Testis (tissue), 2 donors: ENCODE results near the gene BCKDHA.

ENCODE experiments used
- CTCF ChIP-seq, 3 experiments: fragments of 450-650 bp in 2 of 3; fragments of 200-600 bp in 1 of 3; sonication (generic) in 1 of 3; IDR thresholded peaks; one replicate each; pipeline ENCODE4 v1.5.1; 2016 to 2019; ENCODE audit warnings: antibody characterized with exemption in 3 of 3, mild to moderate bottlenecking in 2 of 3, moderate library complexity in 1 of 3
- POLR2A ChIP-seq: fragments of 450-650 bp; IDR thresholded peaks from one replicate; pipeline ENCODE4 v1.6.1; 2017; ENCODE audit warnings: antibody characterized with exemption, mild to moderate bottlenecking, moderate library complexity

- TF ChIP-seq POLR2A (no peak), CTCF (IDR thresholded peaks at IDR 0.05) (no peak)
These were observed 36.8 kb downstream of the BCKDHA start for GRCh38 chr19:41434450-41434849.
